Stimulated activated effector memory CD8-positive, alpha-beta T cell treated with anti-CD3 and anti-CD28 coated beads, Interleukin-12 subunit alpha, Interleukin-12 subunit beta, amount 100 ng/mL, for 72 hours (primary cell): ENCODE results near the gene SOX21.
"Not testable (repeated sequence)": the region's sequence is repeated elsewhere in the genome, so short reads cannot be mapped to it uniquely, and the experiment has no call there.

Experiments used
- ATAC-seq: fragments of 150-1000 bp; cut with Tn5 transposase; 2 replicates; pipeline ENCODE4 v1.10.0; 2021
- DNase-seq, 2 donors: peaks; one replicate each; pipeline ENCODE4 v3.0.0; 2021 to 2022; ENCODE audit warnings: low spot score in 2 of 2
- H3K27ac Mint-ChIP-seq: one replicate; pipeline ENCODE4 v1.8.0; 2022; ENCODE audit warnings: mild to moderate bottlenecking, mixed read lengths
- H3K36me3 Mint-ChIP-seq: one replicate; pipeline ENCODE4 v1.8.0; 2022; ENCODE audit warnings: mild to moderate bottlenecking, mixed read lengths
- H3K4me1 Mint-ChIP-seq: one replicate; pipeline ENCODE4 v1.8.0; 2022; ENCODE audit warnings: mixed read lengths
- H3K4me3 Mint-ChIP-seq: one replicate; pipeline ENCODE4 v1.8.0; 2022; ENCODE audit warnings: mild to moderate bottlenecking, mixed read lengths
- H3K9me3 Mint-ChIP-seq: one replicate; pipeline ENCODE4 v1.8.0; 2022; ENCODE audit warnings: mixed read lengths

SOX21 gene

GRCh38 chr13:94712287-94712811 lies at the start of gene SOX21:
TSS of gene SOX21 (minus strand) at chr13:94712545. CDS start at chr13:94712049, 496 bp downstream.
- no peak within 1 kb of the TSS for H3K27ac Mint-ChIP-seq
- H3K4me1 Mint-ChIP-seq = peaks cover 9% of the 10 kb centered on the region
- H3K36me3 Mint-ChIP-seq = peaks cover 6% of the 10 kb centered on the region
- ATAC-seq = no peak
- peak within 1 kb of the TSS; percentile 37 for H3K4me3 Mint-ChIP-seq
- DNase-seq = no peak
- H3K9me3 Mint-ChIP-seq = no peaks in the 10 kb centered on the region

GRCh38 chr13:94761407-94761806 lies 49.1 kb upstream of the SOX21 start:
- no peak for ATAC-seq

GRCh38 chr13:94759120-94759728 lies 46.9 kb upstream of the SOX21 start:
- Mint-ChIP-seq H3K27ac (no peak overlapping the region), H3K36me3 (no peaks in the 10 kb centered on the region), H3K4me1 (no peaks in the 10 kb centered on the region), H3K4me3 (no peak overlapping the region), H3K9me3 (peaks cover 3% of the 10 kb centered on the region)
- no peak for DNase-seq
- no peak for ATAC-seq

More at GRCh38 chr13:94761407-94761806, 49.1 kb upstream of the SOX21 start:
- H3K4me3 Mint-ChIP-seq = no peak overlapping the region
- no peak for DNase-seq
- H3K36me3 Mint-ChIP-seq = no peaks in the 10 kb centered on the region
- H3K4me1 Mint-ChIP-seq = no peaks in the 10 kb centered on the region
- no peak overlapping the region for H3K27ac Mint-ChIP-seq
- H3K9me3 Mint-ChIP-seq = peaks cover 5% of the 10 kb centered on the region

- Mint-ChIP-seq H3K4me3 (no peak overlapping the region), H3K4me1 (no peaks in the 10 kb centered on the region), H3K27ac (no peak overlapping the region), H3K9me3 (peaks cover 3% of the 10 kb centered on the region), H3K36me3 (no peaks in the 10 kb centered on the region)
- ATAC-seq (no peak), DNase-seq (no peak)
These were observed 46.2 kb upstream of the SOX21 start for GRCh38 chr13:94758436-94758960.

- Mint-ChIP-seq H3K4me1 (no peaks in the 10 kb centered on the region), H3K9me3 (no peaks in the 10 kb centered on the region), H3K27ac (no peak overlapping the region), H3K4me3 (no peak overlapping the region), H3K36me3 (no peaks in the 10 kb centered on the region)
- no peak for ATAC-seq
- no peak for DNase-seq
These were observed 41.0 kb upstream of the SOX21 start for GRCh38 chr13:94753327-94753726.

- no peaks in the 10 kb centered on the region for H3K9me3 Mint-ChIP-seq
- H3K27ac Mint-ChIP-seq = no peak overlapping the region
- ATAC-seq (no peak), DNase-seq (no peak)
- H3K4me1 Mint-ChIP-seq = no peaks in the 10 kb centered on the region
- H3K36me3 Mint-ChIP-seq = no peaks in the 10 kb centered on the region
- H3K4me3 Mint-ChIP-seq = no peak overlapping the region
These were observed 36.8 kb upstream of the SOX21 start for GRCh38 chr13:94749162-94749561.

- no peaks in the 10 kb centered on the region for H3K9me3 Mint-ChIP-seq
- no peak overlapping the region for H3K4me3 Mint-ChIP-seq
- no peak for ATAC-seq
- DNase-seq = no peak
- H3K36me3 Mint-ChIP-seq = no peaks in the 10 kb centered on the region
- H3K4me1 Mint-ChIP-seq = no peaks in the 10 kb centered on the region
- no peak overlapping the region for H3K27ac Mint-ChIP-seq
These were observed 26.9 kb upstream of the SOX21 start for GRCh38 chr13:94739235-94739634.

GRCh38 chr13:94731028-94731427 lies 18.7 kb upstream of the SOX21 start:
- Mint-ChIP-seq H3K27ac (no peak overlapping the region), H3K9me3 (no peaks in the 10 kb centered on the region), H3K4me3 (no peak overlapping the region), H3K36me3 (no peaks in the 10 kb centered on the region), H3K4me1 (no peaks in the 10 kb centered on the region)
- DNase-seq (no peak), ATAC-seq (no peak)

- H3K27ac Mint-ChIP-seq, H3K9me3 Mint-ChIP-seq, H3K4me3 Mint-ChIP-seq: not testable (repeated sequence)
These were observed 17.6 kb upstream of the SOX21 start for GRCh38 chr13:94729941-94730340.

GRCh38 chr13:94726425-94726824 lies 14.1 kb upstream of the SOX21 start:
- H3K9me3 Mint-ChIP-seq = no peaks in the 10 kb centered on the region
- no peak for ATAC-seq
- no peak for DNase-seq
- no peaks in the 10 kb centered on the region for H3K36me3 Mint-ChIP-seq
- no peaks in the 10 kb centered on the region for H3K4me1 Mint-ChIP-seq
- no peak overlapping the region for H3K4me3 Mint-ChIP-seq
- no peak overlapping the region for H3K27ac Mint-ChIP-seq

More at GRCh38 chr13:94729941-94730340, 17.6 kb upstream of the SOX21 start:
- DNase-seq, H3K36me3 Mint-ChIP-seq, H3K4me1 Mint-ChIP-seq, ATAC-seq: not testable (repeated sequence)

- Mint-ChIP-seq H3K4me1 (no peaks in the 10 kb centered on the region), H3K9me3 (no peaks in the 10 kb centered on the region)
These were observed 10.4 kb upstream of the SOX21 start for GRCh38 chr13:94722609-94723345.

GRCh38 chr13:94718697-94719096 lies 6.4 kb upstream of the SOX21 start:
- ATAC-seq, DNase-seq, H3K9me3 Mint-ChIP-seq, H3K36me3 Mint-ChIP-seq, H3K27ac Mint-ChIP-seq, H3K4me1 Mint-ChIP-seq, H3K4me3 Mint-ChIP-seq: not testable (repeated sequence)

More at GRCh38 chr13:94722609-94723345, 10.4 kb upstream of the SOX21 start:
- no peak for ATAC-seq
- no peaks in the 10 kb centered on the region for H3K36me3 Mint-ChIP-seq
- no peak for DNase-seq
- H3K4me3 Mint-ChIP-seq = no peak overlapping the region
- no peak overlapping the region for H3K27ac Mint-ChIP-seq

- H3K4me1 Mint-ChIP-seq = no peaks in the 10 kb centered on the region
- ATAC-seq (no peak), DNase-seq (no peak)
- no peaks in the 10 kb centered on the region for H3K36me3 Mint-ChIP-seq
- no peak overlapping the region for H3K27ac Mint-ChIP-seq
- H3K9me3 Mint-ChIP-seq = no peaks in the 10 kb centered on the region
- no peak overlapping the region for H3K4me3 Mint-ChIP-seq
These were observed 5.6 kb upstream of the SOX21 start for GRCh38 chr13:94717916-94718315.

- Mint-ChIP-seq H3K27ac (no peak overlapping the region), H3K4me3 (no peak overlapping the region), H3K9me3 (no peaks in the 10 kb centered on the region), H3K4me1 (no peaks in the 10 kb centered on the region), H3K36me3 (no peaks in the 10 kb centered on the region)
- ATAC-seq (no peak), DNase-seq (no peak)
These were observed 3.7 kb upstream of the SOX21 start for GRCh38 chr13:94716016-94716415.

- Mint-ChIP-seq H3K4me3 (no peak overlapping the region), H3K4me1 (no peaks in the 10 kb centered on the region), H3K36me3 (no peaks in the 10 kb centered on the region), H3K9me3 (no peaks in the 10 kb centered on the region), H3K27ac (no peak overlapping the region)
- DNase-seq (no peak), ATAC-seq (no peak)
These were observed 1.3 kb upstream of the SOX21 start for GRCh38 chr13:94713561-94714182.
